Panc1 (cell line): Measurements from ENCODE around the gene RPSA. TPM values are rescaled to one million over a fixed set of nuclear protein-coding genes. Genes with fewer than 3 reads are reported as not detected.

ENCODE experiments used
- ATAC-seq: fragments of 200-7000 bp; cut with Tn5 transposase; 2 replicates; pipeline ENCODE4 v1.9.1; 2020; ENCODE audit warnings: mild to moderate bottlenecking, moderate library complexity
- BruUV-seq: library from RNA; stranded (reverse); fragments of 400-500 nt; replicated peaks from 2 replicates; lab custom pipeline; 2021; lab: Mats Ljungman, UMichigan
- CTCF ChIA-PET: fragments of 300-600 bp; sonication (Branson Sonifier 250); formaldehyde crosslinking; loops from one replicate; lab custom pipeline; 2022; ENCODE audit warnings: antibody characterized with exemption; lab: Charles Lee
- POLR2A ChIA-PET: fragments of 300-600 bp; sonication (Branson Sonifier 250); formaldehyde crosslinking; loops from one replicate; lab custom pipeline; 2022; ENCODE audit warnings: antibody characterized with exemption; lab: Charles Lee
- DNase-seq: peaks from one replicate; pipeline ENCODE4 v3.0.0-alpha.2; 2010; ENCODE audit warnings: low read depth, low spot score
- H3K27ac ChIP-seq: 2 replicates; pipeline ENCODE4 v1.5.1; 2011; ENCODE audit warnings: mild to moderate bottlenecking, low read length, inconsistent platforms
- H3K27me3 ChIP-seq: fragments of 200-500 bp; sonication (Bioruptor generic); 2 replicates; pipeline ENCODE4 v1.6.0; 2014; ENCODE audit warnings: low read length, inconsistent platforms; ENCODE audit not compliant: control insufficient read depth, insufficient read depth
- H3K36me3 ChIP-seq: fragments of 200-500 bp; sonication (Bioruptor generic); 2 replicates; pipeline ENCODE4 v1.5.1; 2014; ENCODE audit warnings: inconsistent platforms, mild to moderate bottlenecking, low read length, moderate library complexity; ENCODE audit not compliant: control insufficient read depth, insufficient read depth
- H3K4me1 ChIP-seq: 2 replicates; pipeline ENCODE4 v1.5.1; 2011; ENCODE audit warnings: inconsistent platforms, mild to moderate bottlenecking, low read length, moderate library complexity; ENCODE audit not compliant: control insufficient read depth, insufficient read depth
- H3K4me3 ChIP-seq, 2 experiments: 2 replicates each; pipeline ENCODE4 v1.5.1; 2011 to 2012; ENCODE audit warnings: low read depth in 2 of 2, low read length in 2 of 2, mild to moderate bottlenecking in 2 of 2, inconsistent platforms in 1 of 2, moderate library complexity in 1 of 2
- H3K9me3 ChIP-seq: fragments of 200-500 bp; sonication (Bioruptor generic); 2 replicates; pipeline ENCODE4 v1.5.1; 2014; ENCODE audit warnings: low read depth, mild to moderate bottlenecking, inconsistent platforms, low read length, moderate library complexity; ENCODE audit not compliant: control insufficient read depth, insufficient read depth
- CTCF ChIP-seq: fragments of 450-650 bp; IDR thresholded peaks from 2 replicates; pipeline ENCODE4 v1.5.1; 2017; ENCODE audit warnings: mild to moderate bottlenecking
- POLR2AphosphoS5 ChIP-seq: IDR thresholded peaks from 2 replicates; pipeline ENCODE4 v1.6.1; 2012; ENCODE audit warnings: mild to moderate bottlenecking, low read depth, low read length, moderate library complexity
- REST ChIP-seq, 2 experiments: IDR thresholded peaks; 2 replicates each; pipeline ENCODE4 v1.6.1; 2011 to 2012; ENCODE audit warnings: low read depth in 2 of 2, control low read depth in 1 of 2, low read length in 1 of 2, mild to moderate bottlenecking in 1 of 2, moderate library complexity in 1 of 2; ENCODE audit not compliant: insufficient read depth in 1 of 2
- SIN3A ChIP-seq: IDR thresholded peaks from 2 replicates; pipeline ENCODE4 v1.6.1; 2012; ENCODE audit warnings: low read depth, mild to moderate bottlenecking, low read length, moderate library complexity, borderline replicate concordance; ENCODE audit not compliant: insufficient read depth
- TCF7L2 ChIP-seq: IDR thresholded peaks from 2 replicates; pipeline ENCODE4 v1.6.1; 2011; ENCODE audit warnings: mild to moderate bottlenecking, low read depth, low read length, inconsistent platforms
- in situ Hi-C: cut with HindIII; loops from 2 replicates; pipeline ENCODE4 v1.10.0; 2016; ENCODE audit warnings: low sequenced_read_pairs, low pct_unique_long_range_greater_than_20kb
- intact Hi-C: fragments of 100-400 bp; cut with micrococcal nuclease; formaldehyde crosslinking; loops from one replicate; pipeline ENCODE4 v1.10.0; 2022; ENCODE audit not compliant: unreplicated experiment
- total RNA-seq: library from RNA; stranded (reverse); gene quantifications from one replicate; pipeline ENCODE4 v1.2.1, GENCODE V29; 2021; ENCODE audit not compliant: unreplicated experiment

Gene RPSA
- total RNA-seq, 1 experiment from 2014 or later, result 856 TPM

GRCh38 chr3:39435006-39435748 is 28.7 kb downstream of the RPSA start:
- no peaks in the 10 kb centered on the region for H3K9me3 ChIP-seq
- DNase-seq (no peak), ATAC-seq (no peak)
- no peak overlapping the region for H3K4me3 ChIP-seq
- ChIA-PET CTCF (no interaction called here), POLR2A (no interaction called here)
- no peak overlapping the region for H3K27ac ChIP-seq
- in situ Hi-C loops, result no loop called here
- H3K36me3 ChIP-seq, result no peaks in the 10 kb centered on the region
- no TSS peak for BruUV-seq
- intact Hi-C loops, result no loop called here
- TF ChIP-seq REST (IDR thresholded peaks at IDR 0.05; ENCODE audit: insufficient read depth in 1 of 2, low read depth in 2 of 2, low read length in 1 of 2) (no peak), TCF7L2 (no peak), POLR2AphosphoS5 (no peak), SIN3A (no peak), CTCF (no peak)
- H3K4me1 ChIP-seq, result no peaks in the 10 kb centered on the region
- H3K27me3 ChIP-seq, result no peaks in the 10 kb centered on the region

GRCh38 chr3:39438880-39439279 is 32.4 kb downstream of the RPSA start:
- no peaks in the 10 kb centered on the region for H3K4me1 ChIP-seq
- ChIA-PET POLR2A (no interaction called here), CTCF (no interaction called here)
- intact Hi-C loops, result no loop called here
- no peaks in the 10 kb centered on the region for H3K27me3 ChIP-seq
- DNase-seq (no peak), ATAC-seq (no peak)
- H3K36me3 ChIP-seq, result no peaks in the 10 kb centered on the region
- H3K9me3 ChIP-seq, result no peaks in the 10 kb centered on the region
- no TSS peak for BruUV-seq
- H3K4me3 ChIP-seq, result no peak overlapping the region
- TF ChIP-seq TCF7L2 (no peak), POLR2AphosphoS5 (no peak), SIN3A (no peak), REST (IDR thresholded peaks at IDR 0.05; ENCODE audit: insufficient read depth in 1 of 2, low read depth in 2 of 2, low read length in 1 of 2) (no peak), CTCF (no peak)
- no peak overlapping the region for H3K27ac ChIP-seq
- in situ Hi-C loops, result no loop called here
